K562 (cell line): ENCODE measurements around the gene VTI1B. TPM values are rescaled to one million over a fixed set of nuclear protein-coding genes. Genes with fewer than 3 reads are reported as not detected.

Experiments
- ATAC-seq: fragments of 200-7000 bp; cut with Tn5 transposase; 3 replicates; pipeline ENCODE4 v1.9.1; 2020; ENCODE audit warnings: moderate library complexity
- BruUV-seq: library from RNA; stranded (reverse); fragments of 400-500 nt; replicated peaks from 2 replicates; lab custom pipeline; 2021; lab: Mats Ljungman, UMichigan
- CTCF ChIA-PET: fragments of 300-600 bp; formaldehyde crosslinking; extraction: SDS; loops from one replicate; lab custom pipeline; 2021; ENCODE audit warnings: low intra/inter-chr PET ratio; lab: Yijun Ruan, JAX
- POLR2A ChIA-PET: fragments of 300-600, 350-650 bp; sonication (Branson Sonifier 250); formaldehyde crosslinking; extraction: SDS; loops from one replicate; lab custom pipeline; 2021; ENCODE audit warnings: antibody characterized with exemption, inconsistent platforms; lab: Yijun Ruan, JAX
- DNase-seq, 4 experiments: peaks; one replicate each; pipeline versions ENCODE4 v3.0.0 to v3.0.0-alpha.2; 2011 to 2018; ENCODE audit warnings: low spot score in 3 of 4, mixed read lengths in 3 of 4; ENCODE audit errors: extremely low read depth in 1 of 4
- FAIRE-seq: peaks from 2 replicates; lab custom pipeline; 2011; peaks lifted over from hg19 to GRCh38; lab: Jason Lieb, UNC
- H2AFZ ChIP-seq: 2 replicates; pipeline ENCODE4 v1.6.0; 2011; ENCODE audit warnings: low read depth, low read length, control low read depth, inconsistent platforms
- H3K27ac ChIP-seq: fragments of 200-600 bp; 3 replicates; pipeline ENCODE4 v1.8.0; 2011; ENCODE audit warnings: low read depth, mild to moderate bottlenecking, control low read depth, inconsistent platforms, low read length, moderate library complexity, mixed read lengths; ENCODE audit errors: extremely low read depth
- H3K27me3 ChIP-seq, 2 experiments: fragments of 300-600 bp in 1 of 2; 2 replicates in 1 of 2; 3 replicates in 1 of 2; pipeline versions ENCODE4 v1.6.0 to v1.8.0; 2011; ENCODE audit warnings: inconsistent platforms in 2 of 2, low read length in 2 of 2, mild to moderate bottlenecking in 1 of 2, mixed read lengths in 1 of 2, moderate library complexity in 1 of 2; ENCODE audit not compliant: control insufficient read depth in 2 of 2, insufficient read depth in 2 of 2
- H3K36me3 ChIP-seq: fragments of 300-600 bp; 3 replicates; pipeline ENCODE4 v1.8.0; 2011; ENCODE audit warnings: mild to moderate bottlenecking, low read length, inconsistent platforms; ENCODE audit not compliant: control insufficient read depth, insufficient read depth
- H3K4me1 ChIP-seq, 2 experiments: fragments of 200-600 bp in 1 of 2; replicated peaks in 1 of 2; 2 replicates in 1 of 2; 3 replicates in 1 of 2; pipeline versions ENCODE4 v1.5.1 to v1.8.0; 2011; ENCODE audit warnings: inconsistent platforms in 2 of 2, low read length in 2 of 2, mild to moderate bottlenecking in 1 of 2, mixed read lengths in 1 of 2, moderate library complexity in 1 of 2; ENCODE audit not compliant: control insufficient read depth in 2 of 2, insufficient read depth in 2 of 2
- H3K4me2 ChIP-seq: 2 replicates; pipeline ENCODE4 v1.6.1; 2011; ENCODE audit warnings: low read length, control low read depth, inconsistent platforms, mixed read lengths; ENCODE audit not compliant: insufficient read depth
- H3K4me3 ChIP-seq: fragments of 200-600 bp; sonication (generic), shearing (Covaris generic); 2 replicates; pipeline ENCODE4 v1.5.1; 2016; ENCODE audit warnings: control low read depth, inconsistent platforms
- H3K79me2 ChIP-seq: fragments of 200-600 bp; 3 replicates; pipeline ENCODE4 v1.8.0; 2011; ENCODE audit warnings: low read length, inconsistent platforms; ENCODE audit not compliant: control insufficient read depth, insufficient read depth
- H3K9ac ChIP-seq, 2 experiments: 2 replicates each; pipeline versions ENCODE4 v1.6.0 to v1.6.1; 2011; ENCODE audit warnings: low read depth in 2 of 2, low read length in 2 of 2, control low read depth in 1 of 2, inconsistent platforms in 1 of 2, mild to moderate bottlenecking in 1 of 2, mixed read lengths in 1 of 2; ENCODE audit not compliant: insufficient read depth in 1 of 2
- H3K9me1 ChIP-seq: one replicate; pipeline ENCODE4 v1.6.0; 2011; ENCODE audit warnings: inconsistent platforms, mild to moderate bottlenecking, low read length, moderate library complexity; ENCODE audit not compliant: control insufficient read depth, insufficient read depth
- H3K9me3 ChIP-seq: replicated peaks from 2 replicates; pipeline ENCODE4 v1.5.1; 2011; ENCODE audit warnings: low read depth, low read length, inconsistent platforms; ENCODE audit not compliant: control insufficient read depth, insufficient read depth
- H4K20me1 ChIP-seq: replicated peaks from 2 replicates; pipeline ENCODE4 v1.6.1; 2011; ENCODE audit warnings: low read length, inconsistent platforms, mixed read lengths; ENCODE audit not compliant: control insufficient read depth, insufficient read depth
- CTCFL ChIP-seq: IDR thresholded peaks from 2 replicates; pipeline ENCODE4 v1.6.1; 2011; ENCODE audit warnings: borderline replicate concordance, low read depth, mild to moderate bottlenecking, moderate library complexity, low read length; ENCODE audit not compliant: insufficient read depth, poor library complexity, severe bottlenecking
- E2F1 ChIP-seq: sonication (generic); formaldehyde crosslinking; IDR thresholded peaks from 2 replicates; pipeline ENCODE4 v1.8.1; 2023; ENCODE audit warnings: mild to moderate bottlenecking, missing genetic modification reagents, moderate library complexity
- GATA2 ChIP-seq: sonication (generic); formaldehyde crosslinking; IDR thresholded peaks from 2 replicates; pipeline ENCODE4 v1.4.0; 2020; ENCODE audit warnings: mild to moderate bottlenecking, missing genetic modification reagents
- HDGF ChIP-seq: fragments of 450-650 bp; IDR thresholded peaks from 2 replicates; pipeline ENCODE4 v1.6.1; 2016
- HMGN3 ChIP-seq: IDR thresholded peaks from 2 replicates; pipeline ENCODE4 v1.6.1; 2011; ENCODE audit warnings: borderline replicate concordance, low read depth, mild to moderate bottlenecking, mixed read lengths, low read length; ENCODE audit not compliant: insufficient read length; ENCODE audit errors: extremely low read depth
- HNRNPUL1 ChIP-seq: fragments of 200-400 bp; formaldehyde crosslinking; IDR thresholded peaks from 2 replicates; pipeline ENCODE4 v1.6.1; 2017; ENCODE audit warnings: low read length
- NR1H2 ChIP-seq: sonication (generic); formaldehyde crosslinking; IDR thresholded peaks from 2 replicates; pipeline ENCODE4 v1.4.0; 2020; ENCODE audit warnings: mild to moderate bottlenecking, missing genetic modification reagents
- POLR2G ChIP-seq: fragments of 200-400 bp; formaldehyde crosslinking; IDR thresholded peaks from 2 replicates; pipeline ENCODE4 v1.6.1; 2017; ENCODE audit warnings: low read depth, mild to moderate bottlenecking, antibody characterized with exemption, low read length, moderate library complexity
- RBM15 ChIP-seq: fragments of 200-400 bp; formaldehyde crosslinking; IDR thresholded peaks from 2 replicates; pipeline ENCODE4 v1.6.1; 2018; ENCODE audit warnings: mild to moderate bottlenecking, low read length, moderate library complexity; ENCODE audit not compliant: insufficient read depth
- RUNX1 ChIP-seq: sonication (generic); IDR thresholded peaks from 2 replicates; pipeline ENCODE4 v1.6.1; 2016; ENCODE audit warnings: antibody characterized with exemption, low read depth
- SMAD1 ChIP-seq: fragments of 150-350 bp; IDR thresholded peaks from 2 replicates; pipeline ENCODE4 v1.6.1; 2014; ENCODE audit warnings: low read length, low read depth; ENCODE audit not compliant: partially characterized antibody
- SMAD3 ChIP-seq: fragments of 450-650 bp; formaldehyde crosslinking; conservative IDR thresholded peaks from 2 replicates; pipeline ENCODE4 v1.4.0; 2020; ENCODE audit warnings: mild to moderate bottlenecking
- ZNF316 ChIP-seq: fragments of 450-650 bp; IDR thresholded peaks from 2 replicates; pipeline ENCODE4 v1.6.1; 2016
- WGBS: fragments of 100-300 bp; shearing (Covaris generic); methylation state at CpG from one replicate; pipeline ENCODE4 v1.1.6; 2016; ENCODE audit warnings: low coverage, mixed read lengths; ENCODE audit not compliant: insufficient coverage; ENCODE audit errors: missing lambda C conversion rate; 5-methylcytosine and 5-hydroxymethylcytosine counted together
- in situ Hi-C: fragments of 300-500 bp; cut with MboI; formaldehyde crosslinking; loops from 4 replicates; pipeline ENCODE4 v1.15.0; 2018; ENCODE audit warnings: inconsistent platforms, mixed read lengths
- intact Hi-C: fragments of 100-400 bp; cut with micrococcal nuclease; formaldehyde crosslinking; loops from 2 replicates; pipeline ENCODE4 v1.14.2; 2022
- polyA plus RNA-seq, 8 experiments: library from polyadenylated mRNA; depleted of rRNA in 4 of 8; stranded (reverse) in 5 of 8; unstranded in 3 of 8; fragments of >200 nt; fragmentation: Nextera tagmentation in 2 of 8; fragmentation: Illumina TruSeq in 1 of 8; extraction: Ambion mirVana in 2 of 8; extraction: Trizol in 1 of 8; gene quantifications; 2 replicates each; pipeline versions ENCODE4 v1.2.1 to v1.2.3, GENCODE V29; 2011 to 2014; ENCODE audit warnings: inconsistent platforms in 1 of 8, missing spikeins in 1 of 8
- total RNA-seq, 7 experiments: library from RNA; depleted of rRNA in 6 of 7; stranded (reverse); fragments of >200 nt in 6 of 7; fragmentation: Illumina TruSeq in 2 of 7; extraction: Trizol in 2 of 7; gene quantifications; 2 replicates each; pipeline versions ENCODE4 v1.2.1 to v1.2.3, GENCODE V29; 2011 to 2021; ENCODE audit warnings: low replicate concordance in 1 of 7

The VTI1B gene
- total and polyA plus RNA-seq, 9 of the 15 experiments (the other 6 are each of a cell fraction or from before 2014, with no cell fraction given) = 7.8 to 69.8 (median 50.1) TPM

DNA sequence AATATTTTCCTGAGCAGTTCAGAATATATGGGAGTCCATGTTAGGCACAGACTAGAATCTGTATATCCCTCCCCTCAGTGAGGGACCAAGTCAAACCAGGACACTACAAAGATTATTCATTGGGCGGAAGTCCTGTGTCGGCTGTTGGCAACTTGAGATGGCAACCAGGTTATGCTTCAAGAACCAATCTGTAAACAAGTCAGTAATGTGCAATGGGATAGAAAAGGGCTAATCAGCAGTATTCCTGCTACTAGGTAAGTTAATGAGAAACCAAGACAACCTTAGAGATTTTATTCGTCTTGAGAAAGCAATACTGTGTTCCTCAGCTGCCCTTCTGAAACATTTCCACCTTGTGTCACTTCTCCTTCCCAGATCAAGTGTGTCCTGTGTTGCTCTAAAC lies 28.3 kb downstream of the VTI1B start:
- no peak for ATAC-seq
- no peak overlapping the region for H3K4me2 ChIP-seq
- no peaks in the 10 kb centered on the region for H3K27me3 ChIP-seq
- no peak overlapping the region for H3K9ac ChIP-seq
- no peak overlapping the region for H2AFZ ChIP-seq
- no peaks in the 10 kb centered on the region for H3K9me3 ChIP-seq
- H4K20me1 ChIP-seq = no peaks in the 10 kb centered on the region
- intact Hi-C loops = no loop called here
- H3K4me3 ChIP-seq = no peak overlapping the region
- no peak for DNase-seq
- CTCF ChIA-PET = no interaction called here
- H3K36me3 ChIP-seq = peaks cover 58% of the 10 kb centered on the region
- 84% methylated on average over 3 of the region's 3 CpGs for WGBS
- peaks cover 0 to 16% of the 10 kb centered on the region in 2 experiments; a peak in 3 of 5 replicates for H3K4me1 ChIP-seq
- FAIRE-seq = no peak
- TF ChIP-seq ZNF316 (peak; percentile 17; the same call in 1 of the 2 replicates), HNRNPUL1 (no peak)
- H3K9me1 ChIP-seq = no peaks in the 10 kb centered on the region
- POLR2A ChIA-PET = no interaction called here
- BruUV-seq = no TSS peak
- H3K79me2 ChIP-seq = no peaks in the 10 kb centered on the region
- no peak overlapping the region for H3K27ac ChIP-seq
- in situ Hi-C loops = no loop called here

DNA sequence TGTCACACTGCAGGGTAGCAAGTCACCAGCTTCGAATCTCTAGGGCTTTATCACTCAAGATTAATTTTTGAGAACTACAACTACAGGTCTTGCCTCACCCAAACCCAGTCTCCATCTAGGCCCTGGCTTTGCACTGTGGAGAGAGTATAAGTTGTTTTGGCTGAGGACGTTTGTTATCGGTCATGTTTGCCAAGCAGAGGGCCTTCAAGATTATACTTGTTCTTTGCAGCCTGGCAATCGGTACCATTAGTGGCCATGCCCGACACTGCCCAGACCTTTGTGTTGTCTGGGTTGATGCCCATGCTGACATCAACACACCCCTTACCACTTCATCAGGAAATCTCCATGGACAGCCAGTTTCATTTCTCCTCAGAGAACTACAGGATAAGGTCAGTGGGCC lies 29.0 kb downstream of the VTI1B start:
- intact Hi-C loops = no loop called here
- H3K9ac ChIP-seq = no peak overlapping the region
- no peak for TF ChIP-seq SMAD1
- TF ChIP-seq RBM15 = no peak
- no peak for TF ChIP-seq SMAD3 (CRISPR knock-in tag)
- TF ChIP-seq POLR2G = no peak
- TF ChIP-seq GATA2 (CRISPR knock-in tag) = no peak
- TF ChIP-seq CTCFL = no peak
- no peak for TF ChIP-seq ZNF316
- TF ChIP-seq NR1H2 (CRISPR knock-in tag) = no peak
- no peak for TF ChIP-seq E2F1 (CRISPR knock-in tag)
- TF ChIP-seq HDGF = no peak
- no peak for TF ChIP-seq RUNX1
- TF ChIP-seq HMGN3 = no peak

More for the DNA sequence above, 29.0 kb downstream of the VTI1B start:
- Histone ChIP-seq H3K9me3 (no peaks in the 10 kb centered on the region), H3K9me1 (no peaks in the 10 kb centered on the region), H3K79me2 (no peaks in the 10 kb centered on the region), H3K27ac (no peak overlapping the region), H3K4me1 (peaks cover 0 to 16% of the 10 kb centered on the region in 2 experiments; a peak in 3 of 5 replicates), H3K4me2 (no peak overlapping the region), H4K20me1 (no peaks in the 10 kb centered on the region), H3K4me3 (no peak overlapping the region), H3K36me3 (peaks cover 51% of the 10 kb centered on the region), H2AFZ (no peak overlapping the region), H3K27me3 (no peaks in the 10 kb centered on the region)
- in situ Hi-C loops = no loop called here
- no peak for ATAC-seq
- ChIA-PET POLR2A (no interaction called here), CTCF (no interaction called here)
- no TSS peak for BruUV-seq
- FAIRE-seq = no peak
- no peak for DNase-seq
- 86% methylated on average over 5 of the region's 5 CpGs for WGBS
